NOMO-1 treated with dmso at 0.1 percent for 144 hours (cell line): Measurements from ENCODE around the gene ITGAX.
"Not testable (repeated sequence)": the region's sequence is repeated elsewhere in the genome, so short reads cannot be mapped to it uniquely, and the experiment has no call there.

ENCODE experiments used
- DNase-seq: peaks from one replicate; lab custom pipeline; 2025; ENCODE audit not compliant: unreplicated experiment; lab: John Stamatoyannopoulos, UW

ITGAX gene

GRCh38 chr16:31404353-31405064 is 49.5 kb downstream of the ITGAX start:
- no peak for DNase-seq

- DNase-seq, result no peak
These were observed 52.4 kb downstream of the ITGAX start for GRCh38 chr16:31407406-31407805.

GRCh38 chr16:31409433-31409832 is 54.5 kb downstream of the ITGAX start:
- no peak for DNase-seq

- DNase-seq, result no peak
These were observed 55.1 kb downstream of the ITGAX start for GRCh38 chr16:31410082-31410481.

- no peak for DNase-seq
These were observed 56.3 kb downstream of the ITGAX start for GRCh38 chr16:31411024-31411844.

- no peak for DNase-seq
These were observed 57.8 kb downstream of the ITGAX start for GRCh38 chr16:31412750-31413149.

- DNase-seq, result no peak
These were observed 58.4 kb downstream of the ITGAX start for GRCh38 chr16:31413381-31413780.

GRCh38 chr16:31413943-31414342 is 59.0 kb downstream of the ITGAX start:
- no peak for DNase-seq

GRCh38 chr16:31414706-31415105 is 59.7 kb downstream of the ITGAX start:
- DNase-seq, result no peak

GRCh38 chr16:31416371-31416770 is 61.4 kb downstream of the ITGAX start:
- no peak for DNase-seq

- not testable (repeated sequence) for DNase-seq
These were observed 62.1 kb downstream of the ITGAX start for GRCh38 chr16:31417036-31417435.

GRCh38 chr16:31417916-31418315 is 62.9 kb downstream of the ITGAX start:
- no peak for DNase-seq

GRCh38 chr16:31420037-31420436 is 65.1 kb downstream of the ITGAX start:
- DNase-seq, result no peak

GRCh38 chr16:31421587-31421986 is 66.6 kb downstream of the ITGAX start:
- DNase-seq, result no peak

GRCh38 chr16:31423241-31423640 is 68.3 kb downstream of the ITGAX start:
- no peak for DNase-seq

- DNase-seq, result no peak
These were observed 68.8 kb downstream of the ITGAX start for GRCh38 chr16:31423801-31424200.

- no peak for DNase-seq
These were observed 72.7 kb downstream of the ITGAX start for GRCh38 chr16:31427441-31428278.

GRCh38 chr16:31428279-31428597 is 73.3 kb downstream of the ITGAX start, which contains the start of gene COX6A2:
Gene COX6A2 (minus strand): TSS chr16:31428360. CDS start chr16:31428325, 35 bp downstream.
- DNase-seq, result no peak

GRCh38 chr16:31428638-31429247 is 73.8 kb downstream of the ITGAX start:
- no peak for DNase-seq

GRCh38 chr16:31429314-31429713 is 74.3 kb downstream of the ITGAX start:
- no peak for DNase-seq

GRCh38 chr16:31429796-31430195 is 74.8 kb downstream of the ITGAX start:
- no peak for DNase-seq
